NB4 (cell line): ENCODE data around the gene NUP62.

Source experiments
- DNase-seq: peaks from one replicate; pipeline ENCODE4 v3.0.0; 2010; ENCODE audit warnings: low read depth
- H3K4me3 ChIP-seq: one replicate; pipeline ENCODE4 v1.5.1; 2011; ENCODE audit warnings: mild to moderate bottlenecking, low read depth, low read length, moderate library complexity
- MYC ChIP-seq: IDR thresholded peaks from 2 replicates; pipeline ENCODE4 v1.6.1; 2011; ENCODE audit warnings: low read depth, low read length
- POLR2A ChIP-seq: IDR thresholded peaks from 2 replicates; pipeline ENCODE4 v1.6.1; 2011; ENCODE audit warnings: mild to moderate bottlenecking; ENCODE audit not compliant: insufficient read length; ENCODE audit errors: extremely low read depth
- TF ChIP-seq, protein P1 (sequence below): IDR thresholded peaks from 2 replicates; pipeline ENCODE4 v1.6.1; 2011; ENCODE audit warnings: low read depth, low read length
- TF ChIP-seq, protein P2 (sequence below): IDR thresholded peaks from one replicate; pipeline ENCODE4 v1.5.1; 2012; ENCODE audit warnings: low read depth, low read length

Gene NUP62

DNA sequence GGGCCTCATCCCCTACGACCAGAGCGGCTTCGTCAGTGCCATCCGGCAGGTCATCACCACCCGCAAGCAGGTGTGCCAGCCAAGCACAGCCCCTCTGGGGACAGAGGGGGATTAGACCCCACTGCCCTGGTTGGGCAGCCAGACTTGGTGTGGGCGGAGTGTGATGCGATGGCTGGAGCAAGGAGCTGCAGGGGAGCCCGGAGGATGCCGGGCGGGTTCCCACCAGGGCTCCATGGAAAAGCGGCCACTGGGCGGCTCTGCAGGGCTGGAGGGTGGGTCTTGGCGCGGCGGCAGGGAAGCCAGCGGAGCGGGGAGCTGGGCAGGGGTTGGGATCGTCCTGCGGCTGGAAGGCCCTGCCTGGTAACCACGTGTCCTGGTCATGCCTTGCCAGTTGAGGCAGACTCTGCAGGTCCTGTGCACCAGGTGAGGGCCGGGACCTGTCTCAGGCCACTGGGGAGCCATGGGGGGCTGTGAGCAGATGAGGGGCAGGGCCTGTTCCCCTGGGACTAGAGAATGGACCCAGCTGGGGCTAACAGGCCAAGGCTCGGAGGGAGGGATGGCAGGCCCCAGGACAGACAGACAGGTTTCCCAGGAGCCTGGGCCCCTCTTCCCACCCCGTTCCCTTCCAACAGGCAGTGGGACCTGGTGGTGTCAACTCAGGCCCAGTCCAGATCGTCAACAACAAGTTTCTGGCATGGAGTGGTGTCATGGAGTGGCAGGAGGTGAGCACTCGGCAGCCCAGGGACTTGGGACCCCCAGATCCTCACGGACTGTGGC, 72.1 kb downstream of the NUP62 start:
- TF ChIP-seq, protein P1, sequence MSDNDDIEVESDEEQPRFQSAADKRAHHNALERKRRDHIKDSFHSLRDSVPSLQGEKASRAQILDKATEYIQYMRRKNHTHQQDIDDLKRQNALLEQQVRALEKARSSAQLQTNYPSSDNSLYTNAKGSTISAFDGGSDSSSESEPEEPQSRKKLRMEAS = no peak
- no peak for TF ChIP-seq POLR2A
- TF ChIP-seq, protein P2, sequence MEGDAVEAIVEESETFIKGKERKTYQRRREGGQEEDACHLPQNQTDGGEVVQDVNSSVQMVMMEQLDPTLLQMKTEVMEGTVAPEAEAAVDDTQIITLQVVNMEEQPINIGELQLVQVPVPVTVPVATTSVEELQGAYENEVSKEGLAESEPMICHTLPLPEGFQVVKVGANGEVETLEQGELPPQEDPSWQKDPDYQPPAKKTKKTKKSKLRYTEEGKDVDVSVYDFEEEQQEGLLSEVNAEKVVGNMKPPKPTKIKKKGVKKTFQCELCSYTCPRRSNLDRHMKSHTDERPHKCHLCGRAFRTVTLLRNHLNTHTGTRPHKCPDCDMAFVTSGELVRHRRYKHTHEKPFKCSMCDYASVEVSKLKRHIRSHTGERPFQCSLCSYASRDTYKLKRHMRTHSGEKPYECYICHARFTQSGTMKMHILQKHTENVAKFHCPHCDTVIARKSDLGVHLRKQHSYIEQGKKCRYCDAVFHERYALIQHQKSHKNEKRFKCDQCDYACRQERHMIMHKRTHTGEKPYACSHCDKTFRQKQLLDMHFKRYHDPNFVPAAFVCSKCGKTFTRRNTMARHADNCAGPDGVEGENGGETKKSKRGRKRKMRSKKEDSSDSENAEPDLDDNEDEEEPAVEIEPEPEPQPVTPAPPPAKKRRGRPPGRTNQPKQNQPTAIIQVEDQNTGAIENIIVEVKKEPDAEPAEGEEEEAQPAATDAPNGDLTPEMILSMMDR = no peak
- no peak for TF ChIP-seq MYC
- DNase-seq = no peak
- H3K4me3 ChIP-seq = no peak overlapping the region
